HT-29 (cell line): ENCODE results near the gene CSH1. TPM values are rescaled to one million over a fixed set of nuclear protein-coding genes. Genes with fewer than 3 reads are reported as not detected.
"Not testable (repeated sequence)": the region's sequence is repeated elsewhere in the genome, so short reads cannot be mapped to it uniquely, and the experiment has no call there.

ENCODE experiments used
- DNase-seq: peaks from one replicate; pipeline ENCODE4 v3.0.0-alpha.2; 2015; ENCODE audit warnings: low spot score
- small RNA-seq: library from RNA; depleted of rRNA; stranded (forward); fragments of <200 nt; gene quantifications from one replicate; pipeline ENCODE3, GENCODE V24; 2014
- total RNA-seq: library from RNA; depleted of rRNA; stranded (reverse); fragments of >200 nt; shearing (Covaris generic); gene quantifications from 2 replicates; pipeline ENCODE4 v1.2.3, GENCODE V29; 2014; rRNA removed

The CSH1 gene
- total RNA-seq, 1 experiment from 2014 or later = not detected

DNA sequence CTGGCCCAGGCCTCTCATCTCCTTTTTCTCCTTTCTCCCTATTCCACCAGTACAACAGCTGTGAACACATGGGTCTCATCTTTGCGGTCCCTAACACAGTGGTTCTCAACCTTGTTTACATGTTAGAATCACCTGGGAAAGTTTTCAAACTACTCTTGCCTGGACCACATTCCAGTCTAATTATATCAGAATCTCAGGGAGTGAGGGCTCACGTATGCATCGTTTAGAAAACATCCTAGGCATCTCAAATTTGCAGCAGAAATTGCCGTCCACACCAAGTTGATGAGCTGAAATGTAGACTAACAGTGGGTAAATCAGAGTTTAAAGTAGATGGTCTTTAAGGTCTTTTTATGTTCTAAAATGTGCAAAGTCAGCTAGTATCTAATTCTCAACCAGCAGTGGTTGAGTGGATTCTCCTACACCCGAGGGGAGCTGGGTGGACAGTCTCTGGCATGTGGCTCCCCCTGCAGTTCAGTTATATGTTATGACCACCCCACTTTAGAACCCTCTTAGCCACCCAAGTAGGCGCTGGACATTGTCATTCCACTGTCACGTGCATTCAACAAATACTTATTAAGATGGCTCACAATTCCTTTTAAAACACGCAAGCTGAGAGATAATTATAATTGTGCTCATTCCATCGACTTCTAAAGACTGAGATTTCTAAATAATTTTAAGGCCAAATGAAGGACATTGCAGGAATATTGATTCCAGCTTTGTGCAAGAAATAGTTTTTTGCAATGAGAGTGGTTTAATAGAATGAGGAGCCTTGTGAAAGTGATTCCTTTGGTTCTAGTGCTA, 26.7 kb downstream of the CSH1 start:
- not testable (repeated sequence) for DNase-seq

- not testable (repeated sequence) for DNase-seq
These were observed 29.7 kb downstream of the CSH1 start for GRCh38 chr17:63866625-63867024.

- no peak for DNase-seq
These were observed 37.1 kb downstream of the CSH1 start for GRCh38 chr17:63859257-63859656.

- DNase-seq = not testable (repeated sequence)
These were observed 39.9 kb downstream of the CSH1 start for GRCh38 chr17:63856425-63856824.

- DNase-seq = no peak
These were observed 41.2 kb downstream of the CSH1 start for GRCh38 chr17:63855185-63855584.

DNA sequence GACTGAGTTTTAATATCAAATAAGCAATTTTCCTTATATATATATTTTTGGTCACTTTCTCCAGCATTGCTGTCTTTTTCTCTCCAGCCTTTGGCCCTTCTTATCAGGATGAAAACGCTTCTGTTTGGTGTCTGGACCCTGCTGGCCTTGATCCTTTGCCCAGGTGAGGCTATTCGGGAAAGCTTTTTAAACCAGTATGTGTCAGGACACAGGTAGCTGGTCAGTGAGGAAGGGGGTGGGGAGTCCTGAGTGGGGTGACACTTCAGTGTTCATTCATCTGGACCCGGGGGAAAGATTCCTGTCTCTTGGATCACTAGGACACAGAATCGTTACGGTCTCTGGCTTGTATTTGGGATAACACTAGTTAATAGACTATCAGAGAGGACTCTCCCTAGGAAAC, 41.7 kb downstream of the CSH1 start:
- DNase-seq = no peak

DNA sequence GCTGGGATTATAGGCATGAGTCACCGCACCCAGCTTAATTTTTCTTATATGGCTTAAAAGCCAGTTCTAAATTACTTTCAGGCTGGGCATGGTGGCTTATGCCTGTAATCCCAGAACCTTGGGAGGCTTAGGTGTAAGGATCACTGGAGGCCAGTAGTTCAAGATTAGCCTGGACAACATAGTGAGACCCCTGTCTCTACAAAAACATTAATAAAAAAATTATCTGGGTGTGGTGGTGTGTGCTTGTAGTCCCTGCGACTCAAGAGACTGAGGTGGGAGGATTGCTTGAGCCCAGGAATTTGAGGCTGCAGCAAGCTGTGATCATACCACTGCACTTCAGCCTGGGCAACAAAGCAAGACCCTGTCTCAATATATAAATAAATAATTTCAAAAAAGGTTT, 43.1 kb downstream of the CSH1 start:
- no peak for DNase-seq

DNA sequence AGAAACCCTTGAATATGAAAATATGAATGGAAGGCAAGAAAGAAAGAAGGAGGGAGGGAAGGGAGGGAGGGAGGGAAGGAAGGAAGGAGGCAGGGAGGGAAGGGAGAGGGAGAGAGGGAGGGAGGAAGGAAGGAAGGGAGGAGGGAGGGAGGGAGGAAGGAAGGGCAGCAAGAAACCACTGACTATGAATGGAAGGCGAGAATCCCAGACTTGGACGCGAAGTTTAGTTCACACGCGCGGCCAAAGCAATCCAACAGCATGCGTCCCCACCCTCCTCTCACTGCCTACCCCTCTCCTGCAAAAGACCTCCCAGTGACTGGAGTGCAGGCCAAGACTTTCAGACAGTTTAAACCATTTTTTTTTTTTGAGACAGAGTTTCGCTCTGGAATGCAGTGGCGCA, 46.0 kb downstream of the CSH1 start:
- no peak for DNase-seq

DNA sequence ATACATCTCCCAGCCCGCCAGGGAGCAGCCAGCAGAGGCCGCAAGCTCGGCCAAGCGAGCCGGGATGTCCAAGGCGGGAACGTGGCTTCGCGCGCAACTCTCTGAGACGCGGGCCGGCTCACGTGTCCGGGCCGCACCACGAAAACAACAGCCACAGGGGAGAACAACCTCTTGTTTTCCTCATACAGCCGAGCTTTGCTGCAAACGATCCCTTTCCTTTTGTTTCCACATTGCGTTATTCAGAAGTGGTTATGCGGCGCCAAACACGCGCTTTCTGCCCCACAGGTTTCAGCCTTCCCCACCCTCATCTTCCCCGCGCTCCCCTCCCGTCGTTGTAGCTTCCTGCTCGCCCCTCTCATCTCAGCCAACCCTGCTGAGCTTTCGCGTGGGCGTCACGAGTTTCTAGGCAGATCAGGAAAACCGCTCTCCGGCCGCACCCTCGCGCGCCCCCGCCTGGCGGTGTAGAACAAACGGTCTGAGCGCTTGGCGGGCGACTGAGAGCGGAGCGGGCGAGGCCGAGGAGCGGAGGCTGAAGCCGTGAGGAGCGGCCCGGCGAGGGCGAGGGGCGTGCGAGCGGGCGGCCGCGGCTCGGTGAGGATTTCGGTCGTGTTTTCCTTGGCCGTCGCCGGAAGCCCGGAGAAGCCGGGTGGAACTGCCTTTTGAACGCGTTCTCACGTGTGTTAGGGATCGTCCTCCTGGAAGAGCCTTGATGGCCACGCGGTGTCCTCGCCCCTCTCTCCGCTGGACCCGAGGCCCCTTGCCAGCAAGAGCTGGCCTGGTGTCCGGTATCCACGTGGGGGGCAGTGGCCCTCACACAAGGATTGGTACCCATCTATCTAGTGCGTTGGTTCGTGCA, 47.3 kb downstream of the CSH1 start:
- no peak for DNase-seq

DNA sequence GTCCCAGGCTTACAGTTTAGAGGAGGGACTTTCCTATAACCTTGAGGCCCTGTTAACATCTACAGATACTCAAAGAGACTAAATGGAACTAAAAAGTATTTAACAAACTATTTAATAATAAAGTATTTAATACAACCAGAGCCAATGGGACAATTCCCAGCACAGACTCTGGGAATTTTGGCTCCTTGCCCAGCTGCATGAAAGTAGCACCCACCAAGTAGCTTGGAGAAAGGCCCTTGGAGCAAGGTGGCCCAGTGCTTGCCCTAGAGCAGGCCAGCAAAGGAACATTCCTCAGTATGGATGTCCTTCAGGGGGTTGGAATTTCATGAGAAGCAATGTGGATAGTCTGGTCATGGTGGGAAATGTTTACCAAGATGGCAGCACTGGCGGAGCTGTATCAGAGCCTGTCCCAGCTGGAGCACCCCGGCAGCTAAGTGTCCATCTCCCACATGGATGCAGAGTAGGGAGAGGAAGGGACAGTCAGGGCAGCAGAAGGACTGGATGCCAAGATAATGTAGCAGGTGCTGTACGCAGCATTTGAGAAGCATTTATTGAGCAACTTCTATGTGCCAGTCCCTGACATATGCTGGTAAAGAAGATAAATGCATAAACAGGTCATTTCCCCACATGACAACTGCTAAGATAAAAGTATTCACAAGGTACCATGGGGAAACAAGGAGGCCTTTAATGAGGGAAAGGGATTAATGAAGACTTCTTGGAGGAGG, 48.7 kb downstream of the CSH1 start:
- DNase-seq = no peak

GRCh38 chr17:63845509-63845908, 50.9 kb downstream of the CSH1 start:
- DNase-seq = no peak

Small RNA genes within 50 kb of the gene (small RNA-seq; reads per million reads assigned to genes)
- gene AC040958.1 (not detected), gene AC127029.1 (not detected), gene GH1 (not detected)

Other genes starting within 250 kb of the CSH1 start
- gene LIMD2, start 196.4 kb downstream of the CSH1 start, total RNA-seq = 2.2 and 2.8 TPM in 2 replicates
- 5.2 and 6.6 TPM in 2 replicates for gene STRADA, start 154.8 kb downstream of the CSH1 start, total RNA-seq
- 54.3 and 56.8 TPM in 2 replicates for gene CCDC47, start 123.0 kb downstream of the CSH1 start, total RNA-seq
- 42.3 and 45.3 TPM in 2 replicates for gene DDX42, start 122.4 kb downstream of the CSH1 start, total RNA-seq
- gene PSMC5, start 69.1 kb downstream of the CSH1 start, total RNA-seq = 56.3 and 65.3 TPM in 2 replicates
- 35.7 and 41.7 TPM in 2 replicates for gene FTSJ3, start 68.9 kb downstream of the CSH1 start, total RNA-seq
- gene SMARCD2, start 53.9 kb downstream of the CSH1 start, total RNA-seq = 205 and 206 TPM in 2 replicates
- not detected in 2 replicates for gene CSH2, start 22.9 kb downstream of the CSH1 start, total RNA-seq
- gene GH2, start 14.6 kb downstream of the CSH1 start, total RNA-seq = not detected in 2 replicates
- gene CSHL1, start 14.7 kb upstream of the CSH1 start, total RNA-seq = not detected in 2 replicates
- not detected in 2 replicates for gene GH1, start 22.3 kb upstream of the CSH1 start, total RNA-seq
- gene CD79B, start 35.8 kb upstream of the CSH1 start, total RNA-seq = not detected in 2 replicates
- gene SCN4A, start 76.3 kb upstream of the CSH1 start, total RNA-seq = not detected in 2 replicates
- gene PRR29, start 101.8 kb upstream of the CSH1 start, total RNA-seq = 0.10 TPM in 1 of 2 replicates, not detected in the other
- gene ICAM2, start 124.1 kb upstream of the CSH1 start, total RNA-seq = 0.21 and 0.64 TPM in 2 replicates
- gene ERN1, start 233.6 kb upstream of the CSH1 start, total RNA-seq = 6.9 and 7.3 TPM in 2 replicates